GM18499 (cell line): ENCODE results near the gene GALK1.
"Not testable (repeated sequence)": the region's sequence is repeated elsewhere in the genome, so short reads cannot be mapped to it uniquely, and the experiment has no call there.

Experiments used
- ATAC-seq: cut with Tn5 transposase; IDR thresholded peaks from one replicate; pipeline ENCODE4 v1.9.1; 2021; ENCODE audit warnings: moderate number of reproducible peaks; ENCODE audit not compliant: insufficient read depth, unreplicated experiment

The GALK1 gene

GRCh38 chr17:75764711-75765421 lies at the start of gene GALK1:
GALK1 (minus strand) TSS chr17:75765192; CDS start chr17:75765136, 56 bp downstream.
- no peak for ATAC-seq

- ATAC-seq: no peak
These were observed 49.0 kb upstream of the GALK1 start for GRCh38 chr17:75814021-75814395.

GRCh38 chr17:75813081-75814020 lies 48.4 kb upstream of the GALK1 start:
- no peak for ATAC-seq

- ATAC-seq: no peak
These were observed 47.4 kb upstream of the GALK1 start for GRCh38 chr17:75812096-75813013.

GRCh38 chr17:75811174-75811573 lies 46.2 kb upstream of the GALK1 start:
- ATAC-seq: no peak

GRCh38 chr17:75810756-75811155 lies 45.8 kb upstream of the GALK1 start:
- not testable (repeated sequence) for ATAC-seq

- ATAC-seq: no peak
These were observed 45.2 kb upstream of the GALK1 start for GRCh38 chr17:75810216-75810615.

- ATAC-seq: no peak
These were observed 44.7 kb upstream of the GALK1 start for GRCh38 chr17:75809631-75810111.

- ATAC-seq: no peak
These were observed 44.1 kb upstream of the GALK1 start for GRCh38 chr17:75808905-75809621.

GRCh38 chr17:75808549-75808904 lies 43.5 kb upstream of the GALK1 start:
- no peak for ATAC-seq

GRCh38 chr17:75807861-75808260 lies 42.9 kb upstream of the GALK1 start:
- ATAC-seq: no peak

- ATAC-seq: no peak
These were observed 42.0 kb upstream of the GALK1 start for GRCh38 chr17:75806822-75807500.

- ATAC-seq: no peak
These were observed 38.9 kb upstream of the GALK1 start for GRCh38 chr17:75803883-75804282.

GRCh38 chr17:75799402-75799801 lies 34.4 kb upstream of the GALK1 start:
- no peak for ATAC-seq

GRCh38 chr17:75795820-75796607 lies 31.0 kb upstream of the GALK1 start:
- no peak for ATAC-seq

- no peak for ATAC-seq
These were observed 28.5 kb upstream of the GALK1 start for GRCh38 chr17:75793460-75793859.

GRCh38 chr17:75791254-75791653 lies 26.3 kb upstream of the GALK1 start:
- ATAC-seq: no peak
